ENCODE data around the gene SLC9A3.

DNA sequence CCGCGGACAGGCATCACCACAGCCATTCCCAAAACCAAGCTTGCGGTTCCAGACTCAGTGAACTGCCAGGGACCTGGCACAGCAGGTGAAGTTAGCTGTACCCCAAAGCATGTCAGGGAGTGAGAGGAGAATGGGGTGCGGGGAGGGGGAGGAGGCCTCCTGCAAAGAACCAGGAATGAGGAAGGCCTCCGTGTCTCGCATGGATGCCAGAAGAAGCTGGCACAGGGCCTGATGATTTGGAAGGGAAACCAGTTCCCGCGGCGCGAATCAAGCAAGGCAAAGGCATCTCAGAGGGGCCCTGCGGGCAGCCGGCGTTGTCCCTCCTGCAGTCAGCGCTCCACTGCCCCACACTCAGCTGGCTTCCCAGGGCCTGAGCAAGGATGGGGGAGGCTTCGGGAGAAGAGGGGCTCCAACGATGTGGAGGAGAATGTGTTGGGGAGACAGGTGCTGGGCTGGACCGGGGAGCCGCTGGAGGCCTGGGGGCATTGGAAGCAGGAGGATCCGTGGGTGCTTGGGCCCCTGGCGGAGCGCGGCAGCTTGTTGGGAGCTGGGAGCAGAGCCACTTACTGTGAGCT is 14.6 kb downstream of the SLC9A3 start:
- TF ChIP-seq, protein P1, sequence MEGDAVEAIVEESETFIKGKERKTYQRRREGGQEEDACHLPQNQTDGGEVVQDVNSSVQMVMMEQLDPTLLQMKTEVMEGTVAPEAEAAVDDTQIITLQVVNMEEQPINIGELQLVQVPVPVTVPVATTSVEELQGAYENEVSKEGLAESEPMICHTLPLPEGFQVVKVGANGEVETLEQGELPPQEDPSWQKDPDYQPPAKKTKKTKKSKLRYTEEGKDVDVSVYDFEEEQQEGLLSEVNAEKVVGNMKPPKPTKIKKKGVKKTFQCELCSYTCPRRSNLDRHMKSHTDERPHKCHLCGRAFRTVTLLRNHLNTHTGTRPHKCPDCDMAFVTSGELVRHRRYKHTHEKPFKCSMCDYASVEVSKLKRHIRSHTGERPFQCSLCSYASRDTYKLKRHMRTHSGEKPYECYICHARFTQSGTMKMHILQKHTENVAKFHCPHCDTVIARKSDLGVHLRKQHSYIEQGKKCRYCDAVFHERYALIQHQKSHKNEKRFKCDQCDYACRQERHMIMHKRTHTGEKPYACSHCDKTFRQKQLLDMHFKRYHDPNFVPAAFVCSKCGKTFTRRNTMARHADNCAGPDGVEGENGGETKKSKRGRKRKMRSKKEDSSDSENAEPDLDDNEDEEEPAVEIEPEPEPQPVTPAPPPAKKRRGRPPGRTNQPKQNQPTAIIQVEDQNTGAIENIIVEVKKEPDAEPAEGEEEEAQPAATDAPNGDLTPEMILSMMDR (IDR thresholded peaks at IDR 0.05; ENCODE audit: borderline replicate concordance, extremely low read depth, low read length, poor library complexity, severe bottlenecking): no peak
- no peak for TF ChIP-seq EZH2 (IDR thresholded peaks at IDR 0.05; ENCODE audit: borderline replicate concordance, low read depth, low read length, severe bottlenecking)

Data from DND-41 (cell line).